ENCODE data around the gene CLCA2.

Gene CLCA2

GRCh38 chr1:86504895-86505563 lies 81.1 kb downstream of the CLCA2 start:
- peaks cover 4% of the 10 kb centered on the region in 2 donors for H3K4me1 ChIP-seq (ENCODE audit: control insufficient read depth in 1 of 2, insufficient read depth in 2 of 2, low read length in 2 of 2)
- H3K36me3 ChIP-seq (ENCODE audit: control insufficient read depth in 1 of 2, insufficient read depth in 2 of 2, low read length in 2 of 2): no peaks in the 10 kb centered on the region
- no peak overlapping the region for H3K9ac ChIP-seq (ENCODE audit: low read depth in 1 of 2, low read length in 2 of 2)
- H3K27me3 ChIP-seq (ENCODE audit: control insufficient read depth in 1 of 2, insufficient read depth in 2 of 2, low read length in 2 of 2): no peaks in the 10 kb centered on the region
- no peaks in the 10 kb centered on the region for H3K9me3 ChIP-seq (ENCODE audit: control insufficient read depth in 1 of 2, low read length in 2 of 2)
- no peak overlapping the region for H3K4me3 ChIP-seq (ENCODE audit: low read depth in 1 of 2, low read length in 2 of 2)
- H3K27ac ChIP-seq (ENCODE audit: low read depth, low read length): no peak overlapping the region

GRCh38 chr1:86505564-86505902 lies 81.6 kb downstream of the CLCA2 start:
- no peaks in the 10 kb centered on the region for H3K36me3 ChIP-seq (ENCODE audit: control insufficient read depth in 1 of 2, insufficient read depth in 2 of 2, low read length in 2 of 2)
- no peak overlapping the region for H3K4me3 ChIP-seq (ENCODE audit: low read depth in 1 of 2, low read length in 2 of 2)
- no peak overlapping the region for H3K9ac ChIP-seq (ENCODE audit: low read depth in 1 of 2, low read length in 2 of 2)
- no peaks in the 10 kb centered on the region for H3K9me3 ChIP-seq (ENCODE audit: control insufficient read depth in 1 of 2, low read length in 2 of 2)
- peaks cover 4% of the 10 kb centered on the region in 2 donors for H3K4me1 ChIP-seq (ENCODE audit: control insufficient read depth in 1 of 2, insufficient read depth in 2 of 2, low read length in 2 of 2)
- no peak overlapping the region for H3K27ac ChIP-seq (ENCODE audit: low read depth, low read length)
- H3K27me3 ChIP-seq (ENCODE audit: control insufficient read depth in 1 of 2, insufficient read depth in 2 of 2, low read length in 2 of 2): no peaks in the 10 kb centered on the region
